GM21390 (cell line): ENCODE results near the gene TK2.
"Not testable (repeated sequence)": the region's sequence is repeated elsewhere in the genome, so short reads cannot be mapped to it uniquely, and the experiment has no call there.

ENCODE experiments used
- ATAC-seq: cut with Tn5 transposase; IDR thresholded peaks from one replicate; pipeline ENCODE4 v1.9.1; 2021; ENCODE audit not compliant: unreplicated experiment

TK2 gene

DNA sequence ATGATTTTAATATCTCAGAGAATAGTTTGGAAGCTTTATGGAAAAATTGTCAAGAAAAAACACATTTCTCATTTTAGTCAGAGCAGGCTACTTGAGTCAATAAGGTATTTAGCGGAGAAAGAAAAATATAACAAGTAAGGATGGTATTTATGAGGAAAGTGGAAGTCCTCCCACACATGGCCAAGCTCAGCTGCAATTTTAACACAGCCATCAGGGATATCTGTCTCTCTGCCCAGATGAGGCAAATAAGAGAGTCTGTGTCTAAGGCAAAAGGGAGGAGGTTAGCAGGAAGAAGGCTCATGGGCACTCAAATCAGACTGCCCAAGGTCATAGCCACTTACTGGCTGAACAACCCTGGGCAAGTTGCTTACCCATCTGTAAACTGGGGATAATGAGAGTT is 24.2 kb upstream of the TK2 start:
- ATAC-seq = no peak

DNA sequence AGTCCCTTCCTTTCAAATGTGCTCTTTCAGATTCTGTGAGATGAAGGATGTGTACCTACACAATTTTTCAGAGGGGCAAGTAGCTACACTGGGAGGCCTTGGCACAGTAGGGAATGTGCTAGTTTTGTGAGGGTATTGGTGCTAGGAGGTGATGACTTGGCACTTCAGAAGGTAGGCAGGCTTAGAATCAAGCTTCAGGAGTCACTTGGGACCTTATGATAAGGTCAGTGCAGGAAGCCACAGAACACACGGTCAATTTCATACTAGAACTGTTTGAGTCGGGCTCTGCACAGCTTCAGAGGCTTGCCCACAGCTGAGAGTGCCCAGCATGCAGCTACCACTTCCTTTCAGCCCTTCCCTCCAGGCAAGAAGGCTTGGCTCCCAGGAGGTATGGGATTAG is 22.4 kb upstream of the TK2 start:
- ATAC-seq = no peak

DNA sequence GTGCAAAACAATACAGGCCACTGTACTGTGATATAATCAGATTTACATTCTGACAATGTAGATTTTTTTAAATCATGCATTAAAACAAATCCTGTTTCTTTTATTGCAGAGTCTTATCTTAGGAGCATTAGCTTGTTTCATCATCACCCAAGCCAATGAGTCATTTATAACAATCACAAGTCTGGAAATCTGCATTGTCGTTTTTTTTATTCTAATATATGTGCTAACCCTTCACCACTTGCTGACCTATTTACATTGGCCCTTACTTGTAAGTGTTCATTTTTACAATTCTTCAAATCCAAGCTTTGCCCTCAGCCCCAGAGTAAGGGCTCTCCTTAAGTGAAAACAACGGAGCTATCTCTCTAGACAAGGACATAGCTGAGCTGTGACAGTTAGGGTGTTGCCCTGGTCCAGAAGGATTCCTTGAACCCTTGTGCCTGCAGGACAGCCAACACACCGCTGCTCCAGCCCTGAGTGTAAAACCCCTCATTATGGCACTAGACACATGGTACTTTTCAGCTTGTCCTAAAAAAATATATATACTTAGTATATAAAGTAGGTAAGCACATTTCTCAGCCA is 20.0 kb upstream of the TK2 start:
- no peak for ATAC-seq

DNA sequence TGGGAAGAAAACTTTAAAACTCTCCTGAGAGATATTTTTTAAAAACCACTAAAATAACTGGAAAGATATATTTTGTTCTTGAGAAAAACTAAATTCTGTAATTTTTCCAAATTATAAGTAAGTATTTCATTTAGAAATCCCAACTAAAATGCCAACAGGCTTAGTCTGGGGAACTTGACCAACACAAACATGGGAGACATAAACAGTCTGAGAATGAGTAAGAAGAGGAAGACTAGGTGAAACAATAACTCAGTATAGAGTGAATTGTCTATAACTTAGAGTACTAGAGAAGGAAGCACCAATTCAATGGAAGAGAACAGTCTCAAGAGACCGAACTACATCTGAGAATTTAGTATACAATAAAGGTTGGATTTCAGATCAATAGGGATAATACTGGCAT is 19.2 kb upstream of the TK2 start:
- ATAC-seq = no peak

DNA sequence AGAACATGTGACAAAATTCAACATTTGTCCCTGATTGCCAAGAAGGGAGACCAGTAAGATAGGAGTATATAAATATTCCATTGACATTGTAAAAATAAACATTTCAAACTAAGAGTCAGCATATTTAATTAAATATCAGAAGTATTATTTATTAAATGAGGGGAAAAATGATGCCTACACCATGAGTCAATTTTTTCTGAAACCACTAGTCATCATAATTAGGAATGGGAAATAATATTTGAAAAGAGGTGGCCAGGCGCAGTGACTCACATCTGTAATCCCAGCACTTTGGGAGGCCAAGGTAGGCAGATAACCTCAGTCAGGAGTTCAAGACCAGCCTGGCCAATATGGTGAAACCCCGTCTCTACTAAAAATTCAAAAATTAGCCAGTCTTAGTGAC is 18.4 kb upstream of the TK2 start:
- no peak for ATAC-seq

DNA sequence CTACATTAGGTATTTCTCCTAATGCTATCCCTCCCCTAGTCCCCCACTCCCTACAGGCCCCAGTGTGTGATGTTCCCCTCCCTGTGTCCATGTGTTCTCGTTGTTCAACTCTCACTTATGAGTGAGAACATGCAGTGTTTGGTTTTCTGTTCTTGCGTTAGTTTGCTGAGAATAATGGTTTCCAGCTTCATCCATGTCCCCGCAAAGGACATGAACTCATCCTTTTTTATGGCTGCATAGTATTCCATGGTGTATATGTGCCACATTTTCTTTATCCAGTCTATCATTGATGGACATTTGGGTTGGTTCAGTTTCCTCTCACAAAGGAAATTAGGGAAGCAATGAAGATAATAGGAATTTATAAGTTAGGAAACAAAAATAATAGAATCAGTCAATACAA is 17.3 kb upstream of the TK2 start:
- ATAC-seq = not testable (repeated sequence)

DNA sequence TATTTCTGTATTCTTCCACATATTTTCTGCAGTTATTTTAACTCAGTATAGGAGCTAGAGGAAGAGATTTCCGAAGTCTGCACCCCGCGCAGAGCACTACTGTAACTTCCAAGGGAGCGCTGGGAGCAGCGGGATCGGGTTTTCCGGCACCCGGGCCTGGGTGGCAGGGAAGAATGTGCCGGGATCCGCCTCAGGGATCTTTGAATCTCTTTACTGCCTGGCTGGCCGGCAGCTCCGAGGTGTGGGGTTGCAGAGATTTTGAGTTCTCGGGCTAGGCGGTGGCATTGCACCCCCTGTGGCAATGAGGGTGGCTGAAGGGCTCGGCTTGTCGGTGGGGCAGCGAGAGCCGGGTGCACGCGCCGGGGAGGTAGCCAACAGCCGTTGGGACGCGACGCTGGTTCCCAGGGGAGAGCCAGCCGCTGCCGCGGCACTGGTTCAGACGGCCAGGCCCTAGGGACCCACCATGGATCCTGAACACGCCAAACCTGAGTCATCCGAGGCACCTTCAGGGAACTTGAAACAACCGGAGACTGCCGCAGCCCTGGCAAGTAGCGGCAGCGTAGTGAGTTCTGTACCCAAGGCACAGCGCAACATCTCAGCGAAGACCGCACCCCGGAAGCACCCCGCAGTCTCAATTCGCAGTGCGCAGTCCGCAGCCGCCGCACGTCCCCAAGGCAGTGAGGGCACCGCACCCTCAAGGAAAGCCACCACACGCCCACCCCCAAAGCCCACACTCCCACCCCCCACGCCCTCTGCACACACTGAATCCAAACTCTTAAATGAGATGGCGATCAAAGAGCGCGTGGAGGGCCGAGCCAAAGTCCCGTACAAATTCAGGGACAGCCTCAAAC is 16.4 kb upstream of the TK2 start, which contains the start of gene CMTM1:
TSS of gene CMTM1 (plus strand) at position 389 of the 851 bp plus-strand sequence. CDS start at position 464, 75 bp downstream.
- ATAC-seq = no peak

DNA sequence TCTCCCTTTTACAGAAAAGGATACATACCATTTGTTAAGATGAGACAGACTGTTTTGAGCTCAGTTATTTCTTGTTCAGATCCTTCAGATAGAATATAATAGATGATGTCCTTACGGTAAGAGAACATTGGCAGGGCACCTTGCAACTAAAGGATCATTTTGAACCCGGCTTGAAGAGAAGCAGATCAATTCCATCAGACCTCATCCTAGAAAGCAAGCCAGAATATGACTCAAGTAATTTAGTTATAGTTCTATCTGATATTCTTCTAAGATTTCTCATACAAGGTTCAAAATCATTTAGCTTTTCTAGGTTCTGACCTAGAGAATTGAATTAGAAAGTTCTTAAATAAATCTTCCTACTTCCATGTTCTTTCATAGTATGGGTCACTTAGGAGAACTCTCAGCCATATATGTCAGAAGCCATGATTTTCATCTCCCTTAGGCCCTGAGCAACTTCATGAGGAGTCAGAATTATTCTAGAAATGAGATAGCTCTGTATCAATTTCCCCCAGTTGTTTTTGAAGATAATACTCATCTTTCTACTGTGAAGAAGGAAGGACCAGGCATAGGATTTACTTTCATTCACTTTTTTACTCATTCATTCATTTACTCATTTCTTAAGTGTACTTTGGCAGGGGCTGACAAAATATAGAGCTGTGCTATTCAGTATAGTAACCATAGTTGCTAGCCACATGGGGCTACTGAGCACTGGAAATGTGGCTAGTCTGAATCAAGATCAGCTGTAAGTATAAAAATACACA is 13.8 kb upstream of the TK2 start:
- no peak for ATAC-seq

DNA sequence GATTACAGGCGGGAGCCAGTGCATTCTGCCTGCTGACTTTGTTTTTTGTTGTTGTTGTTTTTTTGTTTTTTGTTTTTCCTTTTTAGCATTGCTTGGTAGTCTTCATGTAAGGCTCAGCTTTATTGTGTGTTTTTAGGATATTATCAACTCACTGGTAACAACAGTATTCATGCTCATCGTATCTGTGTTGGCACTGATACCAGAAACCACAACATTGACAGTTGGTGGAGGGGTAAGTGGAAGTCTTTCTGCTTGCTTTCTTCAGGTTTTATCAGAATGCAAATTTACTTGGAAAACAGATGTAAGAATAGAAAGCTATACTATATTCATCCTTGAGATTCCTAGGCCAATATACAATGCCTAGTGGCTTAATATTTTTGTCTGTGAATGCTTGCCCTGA is 13.1 kb upstream of the TK2 start:
- ATAC-seq = no peak

DNA sequence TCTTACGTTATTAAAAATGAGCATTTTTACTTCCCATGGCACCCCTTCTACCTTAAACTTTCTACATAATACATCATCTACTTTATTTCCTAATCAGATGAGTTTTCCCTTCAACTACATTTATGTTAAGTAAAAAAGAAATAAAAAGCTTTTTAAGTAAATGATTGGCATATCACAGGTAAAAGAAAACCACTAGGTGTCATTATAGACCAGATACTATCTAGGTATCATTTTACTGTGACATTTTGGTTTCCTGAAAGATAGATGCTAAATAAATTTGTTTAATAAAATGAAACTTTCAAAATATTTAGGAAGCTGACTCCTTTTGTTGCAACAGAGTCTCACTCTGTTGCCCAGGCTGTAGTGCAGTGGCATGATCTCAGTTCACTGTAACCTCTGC is 12.5 kb upstream of the TK2 start:
- ATAC-seq = no peak

DNA sequence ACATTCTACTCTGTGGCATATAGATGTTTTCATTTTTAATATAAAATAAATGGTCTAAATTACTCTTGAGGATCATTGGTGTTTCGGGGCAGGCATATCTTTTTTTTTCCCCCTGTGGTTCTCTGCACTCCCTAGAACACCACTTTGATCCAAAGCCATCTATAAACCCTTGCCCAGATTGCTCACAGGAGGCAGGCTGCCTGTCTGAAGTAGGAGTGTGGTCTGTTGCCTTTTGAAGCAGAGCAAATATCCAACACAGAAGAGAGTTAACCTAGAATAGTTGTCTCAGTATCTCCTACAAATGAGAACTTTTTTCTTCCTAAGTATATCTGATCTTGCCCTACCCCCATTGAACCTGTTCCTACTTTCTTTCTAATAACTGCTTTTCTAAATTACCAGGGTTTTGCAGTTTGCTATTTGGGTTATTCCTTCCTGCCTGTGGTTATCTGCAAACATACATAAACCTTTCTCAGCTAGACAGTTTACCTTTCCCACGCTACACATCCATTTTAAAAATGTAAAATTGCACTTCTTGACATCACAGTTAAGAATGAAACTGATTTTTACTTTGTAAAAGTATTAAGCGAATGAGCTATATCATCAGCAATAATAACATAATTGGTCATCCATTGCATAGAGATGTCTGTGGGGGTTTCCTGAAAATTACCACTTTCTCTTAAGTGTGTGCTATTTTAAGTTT is 11.6 kb upstream of the TK2 start:
- ATAC-seq = no peak

DNA sequence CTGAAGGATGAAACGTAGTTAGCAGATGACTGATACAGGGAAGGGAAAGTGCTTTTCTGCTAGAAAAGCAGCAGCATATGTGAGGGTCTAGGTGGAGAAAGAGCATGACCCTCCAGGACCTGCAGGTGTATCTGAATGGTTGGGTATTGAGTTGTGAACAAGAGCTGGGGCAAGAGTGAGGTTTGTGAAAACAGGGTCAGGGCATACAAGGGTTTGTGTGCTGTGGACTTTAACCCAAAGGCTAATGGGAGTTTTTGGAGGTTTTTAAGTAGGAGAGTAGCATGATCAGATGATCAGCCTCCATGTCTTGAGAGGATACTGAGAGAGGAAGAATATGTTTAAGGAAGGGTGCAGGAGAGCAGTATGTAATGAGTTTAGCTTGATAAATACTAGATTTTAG is 10.2 kb upstream of the TK2 start:
- ATAC-seq = no peak

DNA sequence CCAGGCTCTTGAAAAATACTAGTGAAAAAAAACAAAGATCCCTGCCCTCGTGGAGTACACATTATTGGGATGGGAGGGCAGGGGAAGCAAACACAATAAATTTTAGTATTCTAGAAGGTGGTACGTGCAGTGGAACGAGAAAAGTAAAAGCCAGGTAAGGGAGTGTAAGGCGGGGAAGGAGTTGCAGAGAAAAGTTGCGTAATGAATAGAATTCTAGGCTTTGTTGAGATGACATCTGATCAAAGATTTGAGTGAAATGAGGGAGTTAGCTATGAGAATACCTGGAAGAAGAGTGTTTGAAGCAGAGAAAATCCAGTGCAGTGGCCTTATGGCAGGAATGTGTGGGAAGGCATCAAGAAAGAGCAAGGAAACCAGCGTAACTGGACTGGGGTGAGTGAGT is 4.6 kb upstream of the TK2 start:
- ATAC-seq = no peak

DNA sequence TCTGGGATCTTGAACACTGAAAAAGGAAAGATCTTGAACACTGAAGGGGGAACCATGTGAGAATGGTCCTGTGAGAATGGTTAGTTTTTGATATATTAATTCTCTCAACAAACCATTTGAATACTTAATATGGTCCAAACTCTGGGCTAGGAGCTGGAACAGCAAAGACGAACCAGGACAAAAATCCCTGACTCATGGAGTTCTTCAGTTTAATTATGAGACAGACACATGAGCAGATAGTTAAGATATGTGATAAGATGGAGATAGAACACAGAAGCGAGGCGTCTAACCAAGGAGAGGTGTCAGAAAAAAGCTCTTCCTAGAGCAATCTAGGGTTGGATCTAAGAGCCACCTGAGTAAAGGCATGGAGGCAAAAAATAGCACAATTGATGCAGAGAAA is 4.1 kb upstream of the TK2 start:
- ATAC-seq = no peak

DNA sequence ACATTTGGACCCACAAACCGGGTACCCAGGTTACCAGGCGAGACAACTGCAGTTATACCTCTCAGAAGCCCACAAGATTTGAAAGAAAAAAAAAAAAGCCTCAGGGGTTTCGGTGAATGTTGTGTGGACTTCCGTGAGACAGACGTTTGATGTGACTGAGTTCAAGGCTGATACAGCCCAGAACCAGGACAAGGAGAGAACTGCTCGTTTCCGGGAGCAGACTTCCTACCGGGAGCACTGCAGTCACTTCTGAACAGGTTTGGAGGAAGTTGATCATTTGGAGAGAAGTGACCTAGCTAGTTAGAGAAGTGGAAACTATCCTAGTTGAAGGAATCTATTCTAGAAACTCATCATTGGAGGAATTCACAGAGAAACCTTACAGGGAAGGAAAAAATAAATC is 3.3 kb upstream of the TK2 start:
- ATAC-seq = no peak

DNA sequence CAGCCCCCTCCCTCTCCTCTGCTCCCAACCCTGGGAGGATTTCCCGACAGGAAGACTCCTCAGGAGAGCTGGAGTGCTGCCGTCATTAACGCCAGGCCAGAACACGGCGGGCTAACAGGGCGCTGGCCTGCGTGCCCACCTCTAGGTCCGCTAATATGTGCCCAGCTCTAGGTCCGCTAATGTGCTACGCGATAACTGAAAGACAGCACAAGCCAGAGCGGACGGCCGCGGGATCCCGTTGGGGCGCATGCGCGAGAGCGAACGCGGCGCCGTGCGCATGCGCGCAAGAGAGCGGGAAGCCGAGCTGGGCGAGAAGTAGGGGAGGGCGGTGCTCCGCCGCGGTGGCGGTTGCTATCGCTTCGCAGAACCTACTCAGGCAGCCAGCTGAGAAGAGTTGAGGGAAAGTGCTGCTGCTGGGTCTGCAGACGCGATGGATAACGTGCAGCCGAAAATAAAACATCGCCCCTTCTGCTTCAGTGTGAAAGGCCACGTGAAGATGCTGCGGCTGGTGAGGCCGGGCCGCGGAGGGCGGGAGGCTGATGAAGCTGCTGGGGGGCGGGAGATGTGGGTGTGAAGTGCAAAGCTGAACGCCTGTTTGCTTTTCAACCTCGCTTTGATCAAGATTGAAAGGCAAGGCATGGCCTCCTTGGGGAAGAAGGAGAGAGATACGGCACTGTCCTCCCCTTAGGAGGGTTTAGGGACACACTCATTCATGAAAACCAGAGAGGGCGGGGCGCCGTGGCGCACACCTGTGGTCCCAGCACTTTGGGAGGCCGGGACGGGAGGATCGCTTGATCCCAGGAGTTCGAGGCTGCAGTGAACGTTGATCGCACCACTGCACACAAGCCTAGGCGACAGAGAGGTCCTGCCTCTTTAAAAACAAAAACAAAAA is 2.6 kb upstream of the TK2 start, which contains the start of gene CKLF:
TSS of gene CKLF (plus strand) at position 291 of the 892 bp plus-strand sequence. CDS start at position 431, 140 bp downstream.
- ATAC-seq = peak; percentile 67

DNA sequence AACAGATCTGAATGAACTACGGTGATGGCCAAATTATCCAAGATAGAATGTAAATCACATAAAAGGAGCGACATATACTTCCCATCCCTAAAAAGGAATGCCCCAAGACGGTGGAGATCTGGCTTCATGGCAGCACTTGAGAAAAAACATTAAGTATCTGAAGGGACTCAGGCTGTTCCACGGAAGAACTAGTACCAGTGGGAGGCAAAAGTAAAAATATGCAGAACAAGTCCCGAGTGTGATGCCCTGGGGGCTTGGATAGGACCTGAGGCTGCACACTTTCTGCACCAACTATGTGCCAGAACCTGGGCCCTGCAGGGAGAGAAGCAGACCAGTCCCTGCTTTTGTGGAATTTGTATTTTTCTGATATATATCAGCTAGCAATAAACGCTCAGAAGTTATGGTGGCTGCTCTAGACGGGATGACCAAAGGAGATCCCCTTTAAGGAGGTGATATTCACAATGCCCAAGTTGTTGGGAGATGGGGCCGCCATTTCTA is 1.9 kb upstream of the TK2 start:
- no peak for ATAC-seq

DNA sequence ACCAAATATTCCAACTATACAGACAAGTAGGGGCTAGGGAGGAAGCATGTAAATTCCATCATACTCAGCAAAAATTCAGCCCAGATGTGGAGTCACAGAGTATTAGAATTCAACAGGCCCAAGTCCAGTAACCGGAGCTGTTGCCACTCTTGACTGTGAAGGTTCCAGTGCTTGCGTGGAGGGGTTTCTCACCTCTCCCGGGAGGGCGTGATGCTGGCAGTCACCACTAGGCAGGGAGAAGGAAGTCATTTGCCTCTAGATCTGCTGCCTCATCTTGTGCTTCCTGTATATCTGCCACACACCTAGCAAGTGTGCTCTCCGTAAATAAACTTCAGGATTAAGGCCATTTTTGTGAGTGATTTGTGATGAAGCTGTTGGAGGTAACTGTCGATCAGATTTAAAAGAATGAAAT is 1.4 kb upstream of the TK2 start:
- no peak for ATAC-seq

DNA sequence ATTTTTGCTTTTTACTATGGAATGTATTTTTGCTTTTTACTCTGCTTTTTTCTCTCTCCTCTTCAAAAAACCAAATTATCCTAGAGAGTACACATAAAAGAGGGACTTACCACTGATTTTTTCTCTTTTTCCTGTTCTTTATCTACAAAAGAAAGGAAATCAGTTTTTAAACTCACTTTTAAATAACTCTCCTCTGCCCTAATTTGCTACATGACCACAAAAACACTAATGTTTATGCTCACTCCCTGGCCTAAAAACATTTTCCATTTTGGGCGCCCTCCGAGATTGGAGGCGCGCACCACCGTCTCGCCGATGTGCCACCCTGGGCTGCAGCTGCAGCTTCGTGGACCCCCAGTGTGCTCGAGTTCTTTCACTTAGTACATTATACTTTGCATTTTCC is 1.1 kb downstream of the TK2 start:
- no peak for ATAC-seq

DNA sequence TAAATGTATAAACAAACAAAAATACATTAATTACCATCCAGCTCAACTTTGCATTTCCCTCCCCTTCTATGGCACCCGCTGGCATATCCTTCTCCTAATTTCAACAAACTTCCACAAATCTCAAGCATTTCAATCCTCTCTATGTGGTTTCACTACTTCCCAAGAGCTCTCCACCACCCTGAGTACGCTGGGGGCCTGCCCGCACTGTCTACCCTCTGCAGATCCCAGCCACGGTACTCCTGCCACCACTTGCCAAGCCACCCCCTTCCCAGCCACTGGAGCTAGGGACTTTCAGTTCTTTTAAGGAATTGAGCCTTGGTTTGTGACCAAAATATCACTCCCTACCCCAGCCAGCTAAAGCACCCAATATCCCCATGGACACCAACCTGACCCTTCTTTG is 1.9 kb downstream of the TK2 start:
- ATAC-seq = no peak
